ENCODE results near the gene MAGOHB.

MAGOHB gene

GRCh38 chr12:10574307-10574706 is 39.1 kb downstream of the MAGOHB start:
- no peak for TF ChIP-seq YY1 (IDR thresholded peaks at IDR 0.05; ENCODE audit: low read depth)
- TF ChIP-seq CREB1 (IDR thresholded peaks at IDR 0.05; ENCODE audit: low read depth): no peak
- TF ChIP-seq TAF1 (IDR thresholded peaks at IDR 0.05; ENCODE audit: low read depth): no peak
- no peak for TF ChIP-seq FOXM1 (IDR thresholded peaks at IDR 0.05; ENCODE audit: borderline replicate concordance, low read depth)
- no peak for TF ChIP-seq USF1 (IDR thresholded peaks at IDR 0.05)
- no peak for TF ChIP-seq CEBPB (IDR thresholded peaks at IDR 0.05)
- no peak for TF ChIP-seq NFIC (IDR thresholded peaks at IDR 0.05)
- TF ChIP-seq EGR1 (IDR thresholded peaks at IDR 0.05): no peak
- no peak for TF ChIP-seq REST (IDR thresholded peaks at IDR 0.05; ENCODE audit: low read depth)
- TF ChIP-seq RAD21 (IDR thresholded peaks at IDR 0.05; ENCODE audit: low read depth): no peak
- no peak for TF ChIP-seq EP300 (IDR thresholded peaks at IDR 0.05; ENCODE audit: borderline replicate concordance)
- TF ChIP-seq MAX (IDR thresholded peaks at IDR 0.05): no peak
- TF ChIP-seq TCF12 (IDR thresholded peaks at IDR 0.05; ENCODE audit: low read depth): no peak
- TF ChIP-seq TEAD4 (IDR thresholded peaks at IDR 0.05): no peak
- no peak for TF ChIP-seq ZBTB7A (IDR thresholded peaks at IDR 0.05; ENCODE audit: low read depth)

- TF ChIP-seq EP300 (IDR thresholded peaks at IDR 0.05; ENCODE audit: borderline replicate concordance) (no peak), TEAD4 (IDR thresholded peaks at IDR 0.05) (no peak), FOXM1 (IDR thresholded peaks at IDR 0.05; ENCODE audit: borderline replicate concordance, low read depth) (no peak), ZBTB7A (IDR thresholded peaks at IDR 0.05; ENCODE audit: low read depth) (no peak), MAX (IDR thresholded peaks at IDR 0.05) (no peak), TCF12 (IDR thresholded peaks at IDR 0.05; ENCODE audit: low read depth) (no peak), TAF1 (IDR thresholded peaks at IDR 0.05; ENCODE audit: low read depth) (no peak), RAD21 (IDR thresholded peaks at IDR 0.05; ENCODE audit: low read depth) (no peak), CREB1 (IDR thresholded peaks at IDR 0.05; ENCODE audit: low read depth) (no peak), NFIC (IDR thresholded peaks at IDR 0.05) (no peak), CEBPB (IDR thresholded peaks at IDR 0.05) (no peak), EGR1 (IDR thresholded peaks at IDR 0.05) (no peak), REST (IDR thresholded peaks at IDR 0.05; ENCODE audit: low read depth) (no peak), YY1 (IDR thresholded peaks at IDR 0.05; ENCODE audit: low read depth) (no peak), USF1 (IDR thresholded peaks at IDR 0.05) (no peak)
Measured at GRCh38 chr12:10571141-10571540, 42.3 kb downstream of the MAGOHB start.

- TF ChIP-seq NFIC (IDR thresholded peaks at IDR 0.05): no peak
- no peak for TF ChIP-seq EP300 (IDR thresholded peaks at IDR 0.05; ENCODE audit: borderline replicate concordance)
- no peak for TF ChIP-seq MAX (IDR thresholded peaks at IDR 0.05)
- no peak for TF ChIP-seq ZBTB7A (IDR thresholded peaks at IDR 0.05; ENCODE audit: low read depth)
- TF ChIP-seq TAF1 (IDR thresholded peaks at IDR 0.05; ENCODE audit: low read depth): no peak
- no peak for TF ChIP-seq CREB1 (IDR thresholded peaks at IDR 0.05; ENCODE audit: low read depth)
- no peak for TF ChIP-seq RAD21 (IDR thresholded peaks at IDR 0.05; ENCODE audit: low read depth)
- TF ChIP-seq TCF12 (IDR thresholded peaks at IDR 0.05; ENCODE audit: low read depth): no peak
Measured at GRCh38 chr12:10567813-10568212, 45.6 kb downstream of the MAGOHB start.

GRCh38 chr12:10563966-10564365 is 49.4 kb downstream of the MAGOHB start:
- no peak for TF ChIP-seq YY1 (IDR thresholded peaks at IDR 0.05; ENCODE audit: low read depth)
- no peak for TF ChIP-seq USF1 (IDR thresholded peaks at IDR 0.05)
- TF ChIP-seq TCF12 (IDR thresholded peaks at IDR 0.05; ENCODE audit: low read depth): no peak
- no peak for TF ChIP-seq RAD21 (IDR thresholded peaks at IDR 0.05; ENCODE audit: low read depth)

- TF ChIP-seq EGR1 (IDR thresholded peaks at IDR 0.05): no peak
- TF ChIP-seq TAF1 (IDR thresholded peaks at IDR 0.05; ENCODE audit: low read depth): no peak
- no peak for TF ChIP-seq REST (IDR thresholded peaks at IDR 0.05; ENCODE audit: low read depth)
- TF ChIP-seq TEAD4 (IDR thresholded peaks at IDR 0.05): no peak
- TF ChIP-seq EP300 (IDR thresholded peaks at IDR 0.05; ENCODE audit: borderline replicate concordance): no peak
- TF ChIP-seq USF1 (IDR thresholded peaks at IDR 0.05): no peak
- no peak for TF ChIP-seq NFIC (IDR thresholded peaks at IDR 0.05)
Measured at GRCh38 chr12:10563002-10563401, 50.4 kb downstream of the MAGOHB start.
